ENCODE measurements around the gene CPA4.

GRCh38 chr7:130297628-130298543 lies 4.9 kb downstream of the CPA4 start:
- TF ChIP-seq POLR2A (IDR thresholded peaks at IDR 0.05), result no peak
- no peak for TF ChIP-seq CTCF (IDR thresholded peaks at IDR 0.05)
